ENCODE measurements around the gene SLC44A3.
A peak's percentile ranks its signal among the peaks of the same experiment; 100 is the strongest.

Gene SLC44A3

GRCh38 chr1:94926915-94927404 lies 106.8 kb downstream of the SLC44A3 start, which contains the start of gene CNN3 (continued):
- TF ChIP-seq ZNF24 (tag by site-specific recombination; IDR thresholded peaks at IDR 0.05) = 0 out of 2 replicates have a peak, but pooled peaks have one; percentile 67
- no peak for TF ChIP-seq ZNF175 (tag by site-specific recombination; IDR thresholded peaks at IDR 0.05)
- TF ChIP-seq SCRT2 (tag by site-specific recombination; IDR thresholded peaks at IDR 0.05) = no peak
- peak; percentile 14; the same call in 1 of the 2 replicates for TF ChIP-seq ZNF768 (tag by site-specific recombination; IDR thresholded peaks at IDR 0.05)
- no peak for TF ChIP-seq GLI2 (tag by site-specific recombination; IDR thresholded peaks at IDR 0.05; ENCODE audit: borderline replicate concordance, low read depth)
- no peak for TF ChIP-seq ZNF19 (tag by site-specific recombination; IDR thresholded peaks at IDR 0.05; ENCODE audit: low read depth)
- TF ChIP-seq SP7 (tag by site-specific recombination; IDR thresholded peaks at IDR 0.05) = peak; percentile 82
- TF ChIP-seq, protein P1, sequence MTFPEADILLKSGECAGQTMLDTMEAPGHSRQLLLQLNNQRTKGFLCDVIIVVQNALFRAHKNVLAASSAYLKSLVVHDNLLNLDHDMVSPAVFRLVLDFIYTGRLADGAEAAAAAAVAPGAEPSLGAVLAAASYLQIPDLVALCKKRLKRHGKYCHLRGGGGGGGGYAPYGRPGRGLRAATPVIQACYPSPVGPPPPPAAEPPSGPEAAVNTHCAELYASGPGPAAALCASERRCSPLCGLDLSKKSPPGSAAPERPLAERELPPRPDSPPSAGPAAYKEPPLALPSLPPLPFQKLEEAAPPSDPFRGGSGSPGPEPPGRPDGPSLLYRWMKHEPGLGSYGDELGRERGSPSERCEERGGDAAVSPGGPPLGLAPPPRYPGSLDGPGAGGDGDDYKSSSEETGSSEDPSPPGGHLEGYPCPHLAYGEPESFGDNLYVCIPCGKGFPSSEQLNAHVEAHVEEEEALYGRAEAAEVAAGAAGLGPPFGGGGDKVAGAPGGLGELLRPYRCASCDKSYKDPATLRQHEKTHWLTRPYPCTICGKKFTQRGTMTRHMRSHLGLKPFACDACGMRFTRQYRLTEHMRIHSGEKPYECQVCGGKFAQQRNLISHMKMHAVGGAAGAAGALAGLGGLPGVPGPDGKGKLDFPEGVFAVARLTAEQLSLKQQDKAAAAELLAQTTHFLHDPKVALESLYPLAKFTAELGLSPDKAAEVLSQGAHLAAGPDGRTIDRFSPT (tag by site-specific recombination; IDR thresholded peaks at IDR 0.05) = no peak
- TF ChIP-seq WT1 (tag by site-specific recombination; IDR thresholded peaks at IDR 0.05) = peak; percentile 45; the same call in 1 of the 2 replicates
- TF ChIP-seq GLIS1 (tag by site-specific recombination; IDR thresholded peaks at IDR 0.05) = peak; percentile 54
- TF ChIP-seq ZNF266 (tag by site-specific recombination; IDR thresholded peaks at IDR 0.05; ENCODE audit: low read depth) = no peak
- TF ChIP-seq ZNF514 (tag by site-specific recombination; IDR thresholded peaks at IDR 0.05) = no peak
- 0 out of 2 replicates have a peak, but pooled peaks have one; percentile 50 for TF ChIP-seq ZSCAN23 (tag by site-specific recombination; IDR thresholded peaks at IDR 0.05)
- TF ChIP-seq, protein P2, sequence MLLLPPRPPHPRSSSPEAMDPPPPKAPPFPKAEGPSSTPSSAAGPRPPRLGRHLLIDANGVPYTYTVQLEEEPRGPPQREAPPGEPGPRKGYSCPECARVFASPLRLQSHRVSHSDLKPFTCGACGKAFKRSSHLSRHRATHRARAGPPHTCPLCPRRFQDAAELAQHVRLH (tag by site-specific recombination; IDR thresholded peaks at IDR 0.05) = 0 out of 2 replicates have a peak, but pooled peaks have one; percentile 40
- TF ChIP-seq ZNF155 (tag by site-specific recombination; IDR thresholded peaks at IDR 0.05) = no peak
- TF ChIP-seq ZNF501 (tag by site-specific recombination; IDR thresholded peaks at IDR 0.05) = peak; percentile 94
- TF ChIP-seq, protein P3, sequence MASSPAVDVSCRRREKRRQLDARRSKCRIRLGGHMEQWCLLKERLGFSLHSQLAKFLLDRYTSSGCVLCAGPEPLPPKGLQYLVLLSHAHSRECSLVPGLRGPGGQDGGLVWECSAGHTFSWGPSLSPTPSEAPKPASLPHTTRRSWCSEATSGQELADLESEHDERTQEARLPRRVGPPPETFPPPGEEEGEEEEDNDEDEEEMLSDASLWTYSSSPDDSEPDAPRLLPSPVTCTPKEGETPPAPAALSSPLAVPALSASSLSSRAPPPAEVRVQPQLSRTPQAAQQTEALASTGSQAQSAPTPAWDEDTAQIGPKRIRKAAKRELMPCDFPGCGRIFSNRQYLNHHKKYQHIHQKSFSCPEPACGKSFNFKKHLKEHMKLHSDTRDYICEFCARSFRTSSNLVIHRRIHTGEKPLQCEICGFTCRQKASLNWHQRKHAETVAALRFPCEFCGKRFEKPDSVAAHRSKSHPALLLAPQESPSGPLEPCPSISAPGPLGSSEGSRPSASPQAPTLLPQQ (tag by site-specific recombination; IDR thresholded peaks at IDR 0.05) = peak; percentile 61; the same call in 1 of the 2 replicates
- peak; percentile 41; the same call in 1 of the 2 replicates for TF ChIP-seq ZNF660 (tag by site-specific recombination; IDR thresholded peaks at IDR 0.05)
- TF ChIP-seq, protein P4, sequence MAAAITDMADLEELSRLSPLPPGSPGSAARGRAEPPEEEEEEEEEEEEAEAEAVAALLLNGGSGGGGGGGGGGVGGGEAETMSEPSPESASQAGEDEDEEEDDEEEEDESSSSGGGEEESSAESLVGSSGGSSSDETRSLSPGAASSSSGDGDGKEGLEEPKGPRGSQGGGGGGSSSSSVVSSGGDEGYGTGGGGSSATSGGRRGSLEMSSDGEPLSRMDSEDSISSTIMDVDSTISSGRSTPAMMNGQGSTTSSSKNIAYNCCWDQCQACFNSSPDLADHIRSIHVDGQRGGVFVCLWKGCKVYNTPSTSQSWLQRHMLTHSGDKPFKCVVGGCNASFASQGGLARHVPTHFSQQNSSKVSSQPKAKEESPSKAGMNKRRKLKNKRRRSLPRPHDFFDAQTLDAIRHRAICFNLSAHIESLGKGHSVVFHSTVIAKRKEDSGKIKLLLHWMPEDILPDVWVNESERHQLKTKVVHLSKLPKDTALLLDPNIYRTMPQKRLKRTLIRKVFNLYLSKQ (tag by site-specific recombination; IDR thresholded peaks at IDR 0.05; ENCODE audit: borderline replicate concordance) = no peak
- TF ChIP-seq ZNF239 (tag by site-specific recombination; IDR thresholded peaks at IDR 0.05) = no peak
- TF ChIP-seq ZNF335 (tag by site-specific recombination; conservative IDR thresholded peaks at IDR 0.05) = no peak; the same call in 1 of the 2 replicates
- TF ChIP-seq ZIC2 (tag by site-specific recombination; IDR thresholded peaks at IDR 0.05) = 0 out of 2 replicates have a peak, but pooled peaks have one; percentile 17
- no peak for TF ChIP-seq ZNF10 (tag by site-specific recombination; IDR thresholded peaks at IDR 0.05)
- no peak; the same call in 1 of the 2 replicates for TF ChIP-seq ZNF561 (tag by site-specific recombination; IDR thresholded peaks at IDR 0.05; ENCODE audit: borderline replicate concordance)
- peak; percentile 96 for TF ChIP-seq KLF10 (tag by site-specific recombination; IDR thresholded peaks at IDR 0.05)
- no peak for TF ChIP-seq MZF1 (tag by site-specific recombination; IDR thresholded peaks at IDR 0.05; ENCODE audit: borderline replicate concordance)
- TF ChIP-seq ZNF404 (tag by site-specific recombination; IDR thresholded peaks at IDR 0.05) = no peak
- TF ChIP-seq RBAK (tag by site-specific recombination; IDR thresholded peaks at IDR 0.05) = no peak
- TF ChIP-seq FEZF1 (tag by site-specific recombination; IDR thresholded peaks at IDR 0.05) = no peak
- TF ChIP-seq, protein P5, sequence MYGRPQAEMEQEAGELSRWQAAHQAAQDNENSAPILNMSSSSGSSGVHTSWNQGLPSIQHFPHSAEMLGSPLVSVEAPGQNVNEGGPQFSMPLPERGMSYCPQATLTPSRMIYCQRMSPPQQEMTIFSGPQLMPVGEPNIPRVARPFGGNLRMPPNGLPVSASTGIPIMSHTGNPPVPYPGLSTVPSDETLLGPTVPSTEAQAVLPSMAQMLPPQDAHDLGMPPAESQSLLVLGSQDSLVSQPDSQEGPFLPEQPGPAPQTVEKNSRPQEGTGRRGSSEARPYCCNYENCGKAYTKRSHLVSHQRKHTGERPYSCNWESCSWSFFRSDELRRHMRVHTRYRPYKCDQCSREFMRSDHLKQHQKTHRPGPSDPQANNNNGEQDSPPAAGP (tag by site-specific recombination; IDR thresholded peaks at IDR 0.05) = peak; percentile 35; the same call in 1 of the 2 replicates
- TF ChIP-seq ZNF174 (tag by site-specific recombination; IDR thresholded peaks at IDR 0.05) = no peak
- TF ChIP-seq ZBTB44 (tag by site-specific recombination; IDR thresholded peaks at IDR 0.05) = no peak
- 0 out of 2 replicates have a peak, but pooled peaks have one; percentile 22 for TF ChIP-seq KLF16 (tag by site-specific recombination; IDR thresholded peaks at IDR 0.05)
- TF ChIP-seq ZNF211 (tag by site-specific recombination; IDR thresholded peaks at IDR 0.05; ENCODE audit: low read depth) = no peak
